Naive B cell (primary cell): Measurements from ENCODE around the gene NFIA. TPM values are rescaled to one million over a fixed set of nuclear protein-coding genes. Genes with fewer than 3 reads are reported as not detected.

ENCODE experiments used
- ATAC-seq, 2 donors: fragments of 150-1000 bp; cut with Tn5 transposase; 2 replicates each; pipeline ENCODE4 v1.10.0; 2021; ENCODE audit warnings: low read depth in 2 of 2, mild to moderate bottlenecking in 2 of 2, moderate library complexity in 2 of 2
- DNase-seq: peaks from one replicate; pipeline ENCODE4 v3.0.0; 2022
- H3K27ac Mint-ChIP-seq, 6 donors: one replicate each; pipeline ENCODE4 v1.8.0; 2020 to 2022; ENCODE audit warnings: mild to moderate bottlenecking in 6 of 6, mixed read lengths in 6 of 6, moderate library complexity in 5 of 6, inconsistent platforms in 2 of 6
- H3K27me3 Mint-ChIP-seq, 3 donors: one replicate each; pipeline ENCODE4 v1.8.0; 2021 to 2022; ENCODE audit warnings: mixed read lengths in 3 of 3, mild to moderate bottlenecking in 1 of 3
- H3K36me3 Mint-ChIP-seq, 2 donors: one replicate each; pipeline ENCODE4 v1.8.0; 2020 to 2022; ENCODE audit warnings: mixed read lengths in 2 of 2, inconsistent platforms in 1 of 2, mild to moderate bottlenecking in 1 of 2
- H3K4me1 Mint-ChIP-seq, 3 donors: one replicate each; pipeline ENCODE4 v1.8.0; 2020 to 2022; ENCODE audit warnings: mixed read lengths in 3 of 3, inconsistent platforms in 1 of 3, mild to moderate bottlenecking in 1 of 3, moderate library complexity in 1 of 3
- H3K4me3 Mint-ChIP-seq, 8 donors: one replicate each; pipeline ENCODE4 v1.8.0; 2020 to 2022; ENCODE audit warnings: mild to moderate bottlenecking in 8 of 8, mixed read lengths in 8 of 8, moderate library complexity in 8 of 8, inconsistent platforms in 2 of 8
- H3K9me3 Mint-ChIP-seq, 7 donors: one replicate each; pipeline ENCODE4 v1.8.0; 2020 to 2022; ENCODE audit warnings: mixed read lengths in 7 of 7, mild to moderate bottlenecking in 5 of 7, inconsistent platforms in 2 of 7, moderate library complexity in 1 of 7
- polyA plus RNA-seq, 6 donors: library from polyadenylated mRNA; unstranded; fragments of 300-500 nt; fragmentation: Illumina TruSeq; gene quantifications; one replicate each; pipeline ENCODE4 v1.2.3, GENCODE V29; 2021; ENCODE audit warnings: low read depth in 6 of 6

NFIA gene
- polyA plus RNA-seq, 6 donors from 2014 or later: 0.77 to 5.7 (median 1.4) TPM

DNA sequence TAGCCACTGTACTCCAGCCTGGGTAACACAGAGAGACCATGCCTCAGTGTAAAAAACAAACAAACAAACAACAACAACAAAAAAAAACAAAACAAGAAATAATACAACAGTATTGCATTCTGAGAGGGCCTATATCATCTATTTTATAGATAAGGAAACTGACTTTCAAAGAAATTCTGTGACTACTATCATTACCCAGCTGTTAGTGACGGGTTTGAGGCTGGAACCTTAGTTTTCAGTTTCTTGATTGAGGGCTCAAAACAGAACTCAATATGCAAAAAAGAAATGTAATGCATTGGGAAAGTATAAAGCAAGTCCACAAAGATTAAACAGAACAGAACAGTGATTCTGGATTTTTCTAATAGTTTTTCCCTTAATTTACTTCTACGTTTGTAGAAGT, 149.4 kb downstream of the NFIA start:
- peak overlapping the region in 1 of 6 donors; percentile 29 for H3K27ac Mint-ChIP-seq
- peaks cover 0 to 4% (median 0%) of the 10 kb centered on the region in 3 donors for H3K27me3 Mint-ChIP-seq
- DNase-seq (no peak), ATAC-seq (no peak)
- H3K4me1 Mint-ChIP-seq: no peaks in the 10 kb centered on the region
- no peak overlapping the region for H3K4me3 Mint-ChIP-seq
- peaks cover 0 to 4% (median 0%) of the 10 kb centered on the region in 7 donors for H3K9me3 Mint-ChIP-seq
- no peaks in the 10 kb centered on the region for H3K36me3 Mint-ChIP-seq

DNA sequence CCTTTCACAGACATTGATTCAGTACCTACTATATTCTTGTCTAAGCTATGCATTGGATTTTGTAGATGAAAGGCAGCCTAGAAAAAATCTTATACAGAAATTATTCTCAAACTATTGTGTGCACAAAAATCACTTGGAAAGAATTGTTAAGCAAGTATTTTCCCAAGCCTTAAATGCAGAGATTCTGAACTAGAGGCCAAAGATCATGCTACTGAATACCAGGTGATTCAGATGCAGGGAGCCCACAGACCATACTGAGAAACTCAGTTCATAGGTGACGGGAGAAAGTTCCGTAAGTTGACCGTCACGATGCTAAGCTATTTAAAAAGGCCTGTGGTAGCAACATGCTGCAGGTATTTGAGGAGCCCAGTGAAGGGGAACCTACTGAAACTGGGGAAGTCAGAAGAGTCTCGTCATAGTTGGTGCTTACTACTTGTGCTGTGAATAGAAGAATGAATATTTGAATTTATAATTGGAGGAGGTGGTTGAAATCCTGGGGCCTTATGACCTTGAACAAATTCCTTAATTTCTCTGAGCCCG, 150.8 kb downstream of the NFIA start:
- H3K36me3 Mint-ChIP-seq: no peaks in the 10 kb centered on the region

DNA sequence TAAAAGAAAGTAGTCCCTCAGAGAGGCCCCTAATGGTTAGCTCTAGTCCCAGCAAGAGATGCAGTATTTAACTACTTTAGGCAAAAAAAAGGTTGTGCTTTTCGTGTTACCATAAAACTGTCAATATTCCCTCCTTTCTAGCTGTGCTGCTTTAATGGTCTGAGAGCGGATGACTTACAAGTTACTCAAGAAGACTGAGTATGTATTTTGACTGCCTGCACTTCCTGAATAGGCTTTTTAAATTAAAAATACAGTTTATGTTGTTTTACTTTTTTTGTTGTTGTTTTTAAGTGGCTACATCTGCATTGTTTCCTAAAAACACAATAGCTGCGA, 152.2 kb downstream of the NFIA start:
- Mint-ChIP-seq H3K9me3 (peaks cover 0 to 4% (median 0%) of the 10 kb centered on the region in 7 donors), H3K4me3 (no peak overlapping the region), H3K27me3 (peaks cover 0 to 4% (median 0%) of the 10 kb centered on the region in 3 donors), H3K36me3 (no peaks in the 10 kb centered on the region), H3K27ac (peak overlapping the region in 1 of 6 donors; percentile 77), H3K4me1 (no peaks in the 10 kb centered on the region)
- DNase-seq (no peak), ATAC-seq (no peak)

More for the DNA sequence above, 150.8 kb downstream of the NFIA start:
- peaks cover 0 to 4% (median 0%) of the 10 kb centered on the region in 3 donors for H3K27me3 Mint-ChIP-seq
- peaks cover 0 to 4% (median 0%) of the 10 kb centered on the region in 7 donors for H3K9me3 Mint-ChIP-seq
- DNase-seq: no peak
- H3K27ac Mint-ChIP-seq: no peak overlapping the region
- H3K4me3 Mint-ChIP-seq: no peak overlapping the region
- no peak for ATAC-seq
- no peaks in the 10 kb centered on the region for H3K4me1 Mint-ChIP-seq

DNA sequence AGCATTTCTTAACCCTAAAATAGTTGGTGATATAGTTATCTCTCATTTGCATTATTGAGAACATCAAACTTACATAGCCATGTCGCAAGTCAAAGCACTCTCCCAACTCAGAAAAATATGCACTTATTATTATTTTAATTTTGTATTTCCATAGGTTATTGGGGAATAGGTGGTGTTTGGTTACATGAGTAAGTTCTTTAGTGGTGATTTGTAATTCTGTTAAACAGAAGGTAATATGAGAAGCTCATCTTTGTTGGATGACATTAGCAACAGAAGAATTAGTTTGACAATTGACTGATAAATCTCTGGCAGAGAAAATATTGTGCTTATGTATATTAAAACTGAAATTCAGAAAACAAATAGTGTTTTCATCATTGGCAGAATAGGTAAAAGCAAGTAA, 154.8 kb downstream of the NFIA start:
- no peak overlapping the region for H3K4me3 Mint-ChIP-seq
- no peaks in the 10 kb centered on the region for H3K36me3 Mint-ChIP-seq
- peaks cover 0 to 4% (median 0%) of the 10 kb centered on the region in 3 donors for H3K27me3 Mint-ChIP-seq
- no peaks in the 10 kb centered on the region for H3K4me1 Mint-ChIP-seq
- no peak for ATAC-seq
- no peak for DNase-seq
- H3K27ac Mint-ChIP-seq: no peak overlapping the region
- H3K9me3 Mint-ChIP-seq: peaks cover 0 to 4% (median 0%) of the 10 kb centered on the region in 7 donors

DNA sequence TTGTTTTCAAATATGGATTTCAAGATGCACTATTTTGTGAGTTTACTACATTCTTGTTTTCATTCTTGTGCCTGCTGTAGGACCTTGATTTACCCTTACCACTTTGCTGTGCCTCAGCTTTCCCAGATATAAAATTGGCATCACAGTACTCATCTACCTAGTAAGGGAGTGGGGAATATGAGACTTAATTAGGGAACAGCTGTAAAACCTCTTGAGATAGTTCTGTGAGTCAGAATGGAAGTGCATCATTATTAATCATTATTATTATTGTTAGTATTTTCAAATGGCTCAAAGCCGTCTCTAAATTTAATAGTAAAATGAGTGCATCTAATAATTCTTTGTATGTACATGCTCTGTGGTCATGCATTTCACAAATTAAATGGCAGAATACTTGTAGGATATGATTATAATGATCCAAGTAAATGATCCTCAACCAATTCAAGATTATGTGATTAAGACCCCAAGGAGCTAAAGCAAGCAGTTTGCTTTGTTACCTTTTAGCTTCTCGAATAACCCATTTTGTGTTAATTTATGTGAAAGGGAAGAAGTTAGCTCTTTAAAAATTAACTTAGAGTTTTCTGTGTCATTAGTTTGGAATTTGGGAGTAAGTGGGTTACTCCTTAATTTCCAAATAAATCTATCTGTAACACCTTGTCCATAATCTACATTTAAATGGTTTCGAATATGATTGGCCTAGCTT, 155.4 kb downstream of the NFIA start:
- no peak overlapping the region for H3K4me3 Mint-ChIP-seq
- no peaks in the 10 kb centered on the region for H3K4me1 Mint-ChIP-seq
- H3K27me3 Mint-ChIP-seq: peaks cover 0 to 4% (median 0%) of the 10 kb centered on the region in 3 donors
- H3K27ac Mint-ChIP-seq: no peak overlapping the region
- peaks cover 0 to 4% (median 0%) of the 10 kb centered on the region in 7 donors for H3K9me3 Mint-ChIP-seq
- no peak for ATAC-seq
- DNase-seq: no peak
- no peaks in the 10 kb centered on the region for H3K36me3 Mint-ChIP-seq

DNA sequence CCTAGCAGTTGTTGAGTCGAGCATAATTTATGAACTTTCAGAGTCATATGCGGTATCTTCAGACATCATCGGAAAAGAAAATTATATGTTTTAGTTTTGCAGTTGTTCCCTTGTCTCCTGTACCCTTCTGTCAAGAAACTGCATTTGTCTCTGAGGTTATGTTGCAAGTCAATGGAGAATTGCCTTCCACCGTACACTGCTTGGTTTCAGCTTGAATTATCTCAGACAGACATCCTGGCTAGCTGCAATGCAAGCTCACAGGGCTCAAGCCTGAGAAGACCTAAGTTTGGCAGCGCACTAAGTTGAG, 156.0 kb downstream of the NFIA start:
- H3K36me3 Mint-ChIP-seq: no peaks in the 10 kb centered on the region
- no peak for DNase-seq
- no peak overlapping the region for H3K4me3 Mint-ChIP-seq
- no peak for ATAC-seq
- H3K4me1 Mint-ChIP-seq: no peaks in the 10 kb centered on the region
- peaks cover 0 to 4% (median 0%) of the 10 kb centered on the region in 7 donors for H3K9me3 Mint-ChIP-seq
- H3K27ac Mint-ChIP-seq: no peak overlapping the region
- H3K27me3 Mint-ChIP-seq: peaks cover 0 to 4% (median 0%) of the 10 kb centered on the region in 3 donors

DNA sequence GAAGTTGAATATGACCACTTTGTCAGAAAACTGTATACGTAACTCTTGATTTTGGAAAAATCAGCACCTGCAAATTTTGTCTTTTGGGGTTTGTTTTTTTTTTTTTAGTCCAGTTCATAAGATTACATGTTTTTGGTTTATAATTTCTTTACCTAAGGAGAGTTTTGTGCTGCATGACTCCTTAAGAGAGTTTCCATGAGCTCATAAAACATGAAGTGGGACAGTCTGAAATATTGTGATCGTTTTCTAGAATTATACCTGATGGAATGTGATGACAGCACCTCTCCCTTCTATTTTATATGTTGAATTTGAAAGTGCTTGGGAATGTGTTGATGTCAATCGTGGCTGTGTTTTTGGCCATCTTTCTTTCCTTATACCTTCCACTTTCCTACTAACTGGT, 158.5 kb downstream of the NFIA start:
- DNase-seq: no peak
- no peak overlapping the region for H3K4me3 Mint-ChIP-seq
- H3K27ac Mint-ChIP-seq: no peak overlapping the region
- H3K27me3 Mint-ChIP-seq: peaks cover 0 to 4% (median 0%) of the 10 kb centered on the region in 3 donors
- H3K9me3 Mint-ChIP-seq: no peaks in the 10 kb centered on the region
- no peaks in the 10 kb centered on the region for H3K4me1 Mint-ChIP-seq
- ATAC-seq: no peak
- no peaks in the 10 kb centered on the region for H3K36me3 Mint-ChIP-seq

DNA sequence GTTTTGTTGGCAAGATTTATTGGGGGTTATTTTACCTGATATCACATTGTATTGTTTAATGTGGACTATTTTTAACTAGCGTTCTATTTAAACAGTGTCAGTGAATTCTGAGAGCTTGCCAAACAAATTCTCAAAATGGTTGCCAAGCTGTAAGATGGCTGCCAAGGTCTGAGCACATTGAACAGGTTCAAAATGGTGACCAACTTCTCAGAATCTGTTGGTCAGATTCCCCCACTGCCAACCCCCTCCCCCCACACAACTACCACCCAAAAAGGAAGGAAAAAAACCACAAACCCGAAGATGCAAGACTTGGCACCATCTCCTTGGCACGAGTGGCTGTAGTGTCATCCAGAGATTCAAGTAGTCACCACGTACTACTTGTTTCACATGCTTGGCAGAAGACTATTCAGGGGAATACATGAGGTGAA, 159.1 kb downstream of the NFIA start:
- DNase-seq: no peak
- Mint-ChIP-seq H3K27ac (no peak overlapping the region), H3K27me3 (peaks cover 0 to 3% (median 0%) of the 10 kb centered on the region in 3 donors), H3K36me3 (no peaks in the 10 kb centered on the region), H3K4me3 (no peak overlapping the region), H3K4me1 (no peaks in the 10 kb centered on the region), H3K9me3 (peaks cover 0 to 4% (median 0%) of the 10 kb centered on the region in 7 donors)
- no peak for ATAC-seq

DNA sequence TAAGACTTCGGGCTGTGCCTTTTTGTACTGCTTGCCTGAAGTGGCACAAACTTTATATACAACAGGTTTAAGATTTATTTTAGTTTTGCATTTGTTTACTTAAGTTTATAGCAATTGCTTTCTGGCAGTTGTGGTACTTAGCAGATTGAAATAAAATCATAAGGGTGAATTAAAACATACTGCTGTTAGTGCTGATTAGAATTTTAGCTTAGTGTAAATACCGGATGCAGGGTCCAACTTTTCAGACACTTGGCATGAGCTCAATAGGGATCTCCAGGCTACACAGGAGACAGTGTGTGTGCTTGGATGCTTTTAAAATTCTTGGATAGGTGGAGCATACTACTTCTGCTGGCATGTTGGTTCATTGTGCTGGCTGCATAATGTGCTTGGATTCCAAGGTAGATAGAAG, 159.6 kb downstream of the NFIA start:
- Mint-ChIP-seq H3K36me3 (no peaks in the 10 kb centered on the region), H3K4me1 (no peaks in the 10 kb centered on the region), H3K4me3 (no peak overlapping the region), H3K27me3 (no peaks in the 10 kb centered on the region), H3K9me3 (peaks cover 0 to 5% (median 0%) of the 10 kb centered on the region in 7 donors), H3K27ac (no peak overlapping the region)
- no peak for ATAC-seq
- DNase-seq: no peak

DNA sequence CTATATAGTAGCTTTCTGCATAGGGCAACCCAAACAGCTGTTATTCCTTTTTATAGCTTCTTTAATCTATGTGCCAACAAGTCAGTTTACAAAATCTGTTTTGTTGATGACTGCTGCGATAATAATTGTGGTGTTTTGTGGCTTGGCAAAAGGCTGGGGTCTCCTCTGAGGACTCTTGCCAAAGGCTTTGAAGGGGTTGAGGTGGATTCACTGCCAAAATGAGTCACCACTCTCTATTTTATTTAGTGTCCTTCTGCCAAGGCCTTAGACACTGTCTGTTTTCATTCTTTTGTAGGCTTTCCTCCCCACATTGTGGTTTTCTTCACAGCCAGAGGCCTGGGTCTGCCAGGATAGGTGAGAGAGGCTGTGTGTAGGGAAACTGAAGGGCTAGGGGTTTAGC, 161.8 kb downstream of the NFIA start:
- Mint-ChIP-seq H3K36me3 (no peaks in the 10 kb centered on the region), H3K27me3 (no peaks in the 10 kb centered on the region), H3K4me3 (no peak overlapping the region), H3K27ac (no peak overlapping the region), H3K9me3 (peaks cover 0 to 5% (median 0%) of the 10 kb centered on the region in 7 donors), H3K4me1 (no peaks in the 10 kb centered on the region)
- no peak for DNase-seq
- ATAC-seq: no peak

DNA sequence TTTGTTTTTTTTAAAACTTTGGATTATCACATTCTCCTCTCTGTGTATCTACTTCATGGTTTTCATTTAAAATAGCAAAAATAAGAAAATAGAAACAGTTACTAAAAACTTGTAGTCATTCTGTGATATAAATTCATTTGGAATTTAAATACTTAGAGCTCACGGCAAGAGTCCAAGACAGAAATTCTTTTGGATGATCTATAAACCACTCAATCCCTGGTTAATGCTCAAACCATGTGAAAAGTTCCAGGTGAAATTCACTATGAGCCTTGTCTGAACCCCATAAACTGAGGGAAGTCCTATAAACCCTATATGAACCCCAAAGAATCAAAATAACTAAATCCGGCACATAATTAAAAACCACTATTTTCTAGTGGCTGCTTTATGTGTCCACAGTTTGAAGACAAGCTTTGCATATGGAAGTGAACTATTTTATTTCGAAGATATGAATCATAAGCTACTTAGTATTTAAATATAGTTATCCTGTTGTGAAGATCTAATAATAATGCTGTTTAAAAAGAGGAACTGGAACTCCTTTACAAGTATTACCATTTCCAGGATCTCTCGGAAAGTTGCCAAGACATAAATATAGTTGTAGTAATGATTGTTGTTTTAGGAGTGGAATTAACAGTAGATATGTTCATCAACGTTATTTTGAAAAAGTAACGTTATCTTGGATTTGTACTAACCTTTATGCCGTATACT, 163.5 kb downstream of the NFIA start:
- Mint-ChIP-seq H3K4me1 (no peaks in the 10 kb centered on the region), H3K4me3 (no peak overlapping the region), H3K36me3 (no peaks in the 10 kb centered on the region), H3K27ac (no peak overlapping the region), H3K9me3 (peaks cover 0 to 5% (median 0%) of the 10 kb centered on the region in 7 donors), H3K27me3 (no peaks in the 10 kb centered on the region)
- no peak for DNase-seq
- ATAC-seq: no peak

DNA sequence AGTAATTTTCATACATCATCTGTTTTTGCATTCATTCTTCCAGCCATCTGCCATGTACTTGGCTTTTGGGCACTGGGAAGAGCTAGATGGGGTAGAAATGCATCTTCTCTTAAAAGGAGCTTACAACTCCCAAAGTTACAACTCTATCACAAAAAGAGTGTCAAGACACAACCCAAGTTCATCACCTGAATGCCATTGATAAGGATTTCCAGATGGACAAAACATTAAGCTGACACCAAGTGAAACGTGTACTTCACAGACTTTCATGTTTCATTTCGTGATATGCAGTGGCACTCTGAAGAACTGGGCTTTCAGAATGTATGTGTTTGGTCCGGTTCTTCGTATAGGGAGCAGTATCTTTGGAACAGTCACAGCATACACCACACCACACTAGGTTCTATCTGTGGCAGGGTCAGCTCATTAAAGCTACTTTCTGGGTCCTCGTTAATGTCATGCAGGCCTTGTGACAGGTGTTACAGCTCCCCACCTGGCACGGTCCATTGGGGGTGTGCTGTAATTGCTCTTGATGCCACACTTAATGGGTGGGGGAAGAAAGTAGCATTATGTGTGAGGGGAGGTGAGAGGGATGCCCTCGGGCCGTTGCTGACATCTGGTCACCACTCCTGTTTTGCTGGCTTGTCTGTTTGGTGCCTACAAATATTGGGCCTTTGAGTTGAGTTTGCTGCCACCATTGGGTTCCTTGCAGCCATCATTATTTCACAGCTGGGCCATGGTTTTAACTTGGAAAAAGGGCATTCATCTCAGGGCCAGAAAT, 164.9 kb downstream of the NFIA start:
- Mint-ChIP-seq H3K4me3 (no peak overlapping the region), H3K4me1 (no peaks in the 10 kb centered on the region), H3K36me3 (no peaks in the 10 kb centered on the region), H3K27ac (no peak overlapping the region), H3K9me3 (peaks cover 0 to 5% (median 0%) of the 10 kb centered on the region in 7 donors), H3K27me3 (no peaks in the 10 kb centered on the region)
- no peak for DNase-seq
- ATAC-seq: no peak

DNA sequence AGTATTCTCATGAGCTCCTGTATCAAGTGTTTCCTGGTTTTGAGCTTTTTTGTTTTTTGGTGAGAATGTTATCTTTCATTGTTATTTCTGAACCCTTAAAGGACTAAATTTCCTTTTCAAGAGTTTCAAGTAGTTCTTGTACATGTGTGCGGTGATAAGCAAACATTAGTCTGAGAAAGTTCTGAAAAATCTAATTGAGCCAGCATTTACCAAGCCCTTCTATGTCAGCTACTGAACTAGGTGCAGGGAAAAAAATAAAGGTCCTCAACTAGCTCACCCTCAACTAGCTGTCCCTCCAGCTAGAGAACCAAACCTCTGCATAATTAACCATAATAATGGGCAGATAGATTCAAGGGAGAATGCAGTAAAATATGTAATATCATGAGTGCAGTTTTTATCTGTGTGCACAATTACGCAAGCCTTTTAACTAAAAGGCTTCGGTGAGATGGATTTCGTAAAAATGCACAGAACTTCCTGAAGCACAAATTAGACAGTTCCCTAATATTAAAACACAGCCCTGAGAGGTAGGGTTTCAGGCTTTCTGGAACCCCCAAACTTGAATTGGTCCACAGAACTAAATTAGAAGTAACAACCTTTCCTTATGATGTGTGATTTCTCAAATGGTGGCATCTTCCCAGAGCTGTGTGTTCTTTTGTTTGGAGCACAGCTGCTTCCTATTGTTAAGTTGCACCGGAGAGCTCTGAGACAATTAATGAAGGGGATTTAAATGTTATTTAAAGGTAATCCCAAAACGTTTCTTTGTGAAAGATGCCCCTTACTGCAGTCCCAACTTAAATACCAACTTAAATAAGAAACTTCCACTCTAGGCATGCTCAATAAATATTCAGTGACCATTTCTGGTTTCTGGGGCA, 165.8 kb downstream of the NFIA start:
- DNase-seq (no peak), ATAC-seq (no peak)
- Mint-ChIP-seq H3K4me3 (no peak overlapping the region), H3K27me3 (no peaks in the 10 kb centered on the region), H3K27ac (no peak overlapping the region), H3K36me3 (no peaks in the 10 kb centered on the region), H3K4me1 (no peaks in the 10 kb centered on the region), H3K9me3 (peaks cover 0 to 5% (median 0%) of the 10 kb centered on the region in 7 donors)
